ENCODE results near the gene EFCAB8. TPM values are rescaled to one million over a fixed set of nuclear protein-coding genes. Genes with fewer than 3 reads are reported as not detected.

EFCAB8 gene
- total RNA-seq, 1 experiment from 2014 or later = 0.09 TPM

DNA sequence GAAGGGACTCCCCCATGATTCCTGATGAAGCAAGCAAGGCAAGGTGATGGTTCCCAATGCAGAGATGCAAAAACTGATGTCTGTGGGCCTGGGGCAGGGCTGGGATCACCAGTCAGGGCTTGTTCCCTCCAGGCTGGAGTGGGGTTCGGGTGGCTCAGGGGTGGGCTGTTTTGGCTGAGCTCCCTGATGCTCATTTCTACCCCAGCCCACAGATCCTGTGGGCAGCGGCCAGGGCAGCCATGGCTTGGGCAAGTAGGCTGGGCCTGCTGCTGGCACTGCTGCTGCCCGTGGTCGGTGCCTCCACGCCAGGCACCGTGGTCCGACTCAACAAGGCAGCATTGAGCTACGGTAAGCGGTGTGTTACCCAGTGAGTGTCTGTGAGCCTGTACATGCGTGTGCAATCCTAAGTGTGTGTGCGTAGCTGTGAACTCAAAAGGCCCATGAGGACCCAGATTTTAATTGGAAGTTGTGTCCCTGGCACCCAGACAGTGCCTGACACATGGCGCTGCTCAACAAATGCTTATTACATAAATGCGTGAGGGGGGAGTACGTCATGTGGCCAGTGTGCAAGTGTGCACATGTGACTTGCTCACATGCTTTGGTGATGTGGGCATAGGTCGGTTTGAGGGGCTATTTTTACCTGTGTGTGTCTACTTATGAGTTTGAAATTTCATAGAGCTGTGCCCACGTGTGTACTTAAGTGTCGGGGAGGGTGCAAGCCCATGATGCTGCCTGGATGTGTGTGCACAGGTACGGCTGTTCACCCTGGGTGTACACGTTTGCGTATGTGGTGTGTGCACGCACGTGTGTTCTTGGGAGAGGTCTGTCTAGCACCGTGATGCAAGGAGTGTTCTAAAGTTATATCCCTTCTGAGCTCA is 149.9 kb downstream of the EFCAB8 start:
- no peak overlapping the region for H3K14ac ChIP-seq (ENCODE audit: insufficient read depth, low read length)
- no CpG with 5 or more reads among the region's 23 CpGs for WGBS (ENCODE audit: extremely low coverage, insufficient read length, low lambda C conversion rate)
- no peak overlapping the region for H2BK120ac ChIP-seq (ENCODE audit: low read depth, low read length, poor library complexity, severe bottlenecking)
- no peak overlapping the region for H4K91ac ChIP-seq (ENCODE audit: insufficient read length, low read depth, low read length)
- H4K5ac ChIP-seq (ENCODE audit: insufficient read length, low read depth, low read length) = no peak overlapping the region
- H2BK5ac ChIP-seq (ENCODE audit: insufficient read length, low read length) = no peak overlapping the region
- 0 out of 4 replicates have a peak, but pooled peaks cover 0 to under 1% of the 10 kb centered on the region in 2 experiments for H3K4me1 Mint-ChIP-seq
- H3K27me3 Mint-ChIP-seq (ENCODE audit: low read depth) = no peaks in the 10 kb centered on the region; the same call in 1 of the 2 replicates
- TF ChIP-seq, protein P1, sequence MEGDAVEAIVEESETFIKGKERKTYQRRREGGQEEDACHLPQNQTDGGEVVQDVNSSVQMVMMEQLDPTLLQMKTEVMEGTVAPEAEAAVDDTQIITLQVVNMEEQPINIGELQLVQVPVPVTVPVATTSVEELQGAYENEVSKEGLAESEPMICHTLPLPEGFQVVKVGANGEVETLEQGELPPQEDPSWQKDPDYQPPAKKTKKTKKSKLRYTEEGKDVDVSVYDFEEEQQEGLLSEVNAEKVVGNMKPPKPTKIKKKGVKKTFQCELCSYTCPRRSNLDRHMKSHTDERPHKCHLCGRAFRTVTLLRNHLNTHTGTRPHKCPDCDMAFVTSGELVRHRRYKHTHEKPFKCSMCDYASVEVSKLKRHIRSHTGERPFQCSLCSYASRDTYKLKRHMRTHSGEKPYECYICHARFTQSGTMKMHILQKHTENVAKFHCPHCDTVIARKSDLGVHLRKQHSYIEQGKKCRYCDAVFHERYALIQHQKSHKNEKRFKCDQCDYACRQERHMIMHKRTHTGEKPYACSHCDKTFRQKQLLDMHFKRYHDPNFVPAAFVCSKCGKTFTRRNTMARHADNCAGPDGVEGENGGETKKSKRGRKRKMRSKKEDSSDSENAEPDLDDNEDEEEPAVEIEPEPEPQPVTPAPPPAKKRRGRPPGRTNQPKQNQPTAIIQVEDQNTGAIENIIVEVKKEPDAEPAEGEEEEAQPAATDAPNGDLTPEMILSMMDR (conservative IDR thresholded peaks at IDR 0.05) = no peak
- H3K56ac ChIP-seq (ENCODE audit: insufficient read length, low read depth, low read length) = no peak overlapping the region
- H2BK20ac ChIP-seq (ENCODE audit: low read depth, low read length, poor library complexity, severe bottlenecking) = no peak overlapping the region
- H3T11ph ChIP-seq (ENCODE audit: low read length) = no peak overlapping the region
- no peak overlapping the region for H3K9ac ChIP-seq (ENCODE audit: extremely low read depth, insufficient read length, low read length)
- H4K8ac ChIP-seq (replicated peaks; ENCODE audit: insufficient read length, low read depth, low read length) = no peak overlapping the region
- no peaks in the 10 kb centered on the region for H3K9me3 ChIP-seq (ENCODE audit: control insufficient read depth, low read depth, low read length)
- no peaks in the 10 kb centered on the region for H3K79me1 ChIP-seq (ENCODE audit: insufficient read depth, low read depth, low read length, poor library complexity, severe bottlenecking)
- DNase-seq = no peak
- no peaks in the 10 kb centered on the region for H4K20me1 ChIP-seq (ENCODE audit: control insufficient read depth, insufficient read depth, insufficient read length)
- H3K27ac Mint-ChIP-seq = peak overlapping the region in 1 of 3 experiments; percentile 37; a peak in 2 of 7 replicates
- H3K18ac ChIP-seq (ENCODE audit: insufficient read length, low read depth, low read length) = no peak overlapping the region
- no peak overlapping the region for H3K23ac ChIP-seq (ENCODE audit: insufficient read length, low read depth, low read length)
- H3K4me3 Mint-ChIP-seq = no peak overlapping the region
- H3K27ac ChIP-seq (ENCODE audit: insufficient read length, low read depth, low read length) = no peak overlapping the region
- no peaks in the 10 kb centered on the region for H3K79me2 ChIP-seq (ENCODE audit: insufficient read depth, low read length)
- H3K4ac ChIP-seq (ENCODE audit: low read depth, low read length) = no peak overlapping the region
- H2AFZ ChIP-seq (ENCODE audit: low read length) = no peak overlapping the region
- peaks cover 5% of the 10 kb centered on the region in 2 experiments; a peak in 3 of 5 replicates for H3K9me3 Mint-ChIP-seq
- no peaks in the 10 kb centered on the region for H3K27me3 ChIP-seq (ENCODE audit: insufficient read depth, low read length)
- H3K36me3 Mint-ChIP-seq (ENCODE audit: insufficient read depth in 1 of 3, low read depth in 3 of 3) = peaks cover 0 to 4% (median 0%) of the 10 kb centered on the region in 3 experiments; a peak in 3 of 7 replicates
- H2BK15ac ChIP-seq (ENCODE audit: low read depth, low read length) = no peak overlapping the region
- H3K4me1 ChIP-seq (ENCODE audit: insufficient read depth, low read length) = no peaks in the 10 kb centered on the region
- no peak overlapping the region for H3K4me2 ChIP-seq (ENCODE audit: insufficient read depth, insufficient read length, low read length)
- H2AK5ac ChIP-seq (ENCODE audit: insufficient read length, low read length) = no peak overlapping the region
- no peaks in the 10 kb centered on the region for H3K23me2 ChIP-seq (ENCODE audit: insufficient read length, low read depth, low read length, poor library complexity, severe bottlenecking)
- H2BK12ac ChIP-seq (ENCODE audit: insufficient read length, low read depth, low read length) = no peak overlapping the region

All from H9 (cell line).